Endometrial microvascular endothelial cells (primary cell): Measurements from ENCODE around the gene COG8. TPM values are rescaled to one million over a fixed set of nuclear protein-coding genes. Genes with fewer than 3 reads are reported as not detected.

Source experiments
- in situ Hi-C: cut with HindIII; loops from 2 replicates; pipeline ENCODE4 v1.10.0; 2017; ENCODE audit warnings: low sequenced_read_pairs, low pct_unique_long_range_greater_than_20kb; ENCODE audit errors: inconsistent ontology term
- total RNA-seq: library from RNA; depleted of rRNA; stranded (reverse); fragments of >200 nt; gene quantifications from one replicate; pipeline ENCODE4 v1.2.3, GENCODE V29; 2015; ENCODE audit errors: inconsistent ontology term

Gene COG8
- total RNA-seq, 1 donor from 2014 or later, result 22.6 TPM

DNA sequence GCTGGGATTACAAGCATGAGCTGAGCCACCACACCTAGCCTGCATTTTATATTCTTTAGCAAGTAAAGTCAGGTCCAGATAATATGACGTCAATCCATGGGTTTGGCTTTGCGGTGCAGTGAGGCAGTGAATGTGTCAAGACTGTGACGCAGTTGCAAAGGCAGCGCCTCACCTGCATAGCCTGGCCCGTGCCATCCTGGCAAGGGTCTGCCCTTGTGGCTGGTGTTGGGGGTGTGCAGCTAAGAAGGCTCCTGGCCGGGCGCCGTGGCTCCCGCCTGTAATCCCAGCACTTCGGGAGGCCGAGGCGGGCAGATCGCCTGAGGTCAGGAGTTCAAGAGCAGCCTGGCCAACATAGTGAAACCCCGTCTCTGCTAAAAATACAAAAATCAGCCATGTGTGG lies 15.9 kb downstream of the COG8 start:
- in situ Hi-C loops, result no loop called here

DNA sequence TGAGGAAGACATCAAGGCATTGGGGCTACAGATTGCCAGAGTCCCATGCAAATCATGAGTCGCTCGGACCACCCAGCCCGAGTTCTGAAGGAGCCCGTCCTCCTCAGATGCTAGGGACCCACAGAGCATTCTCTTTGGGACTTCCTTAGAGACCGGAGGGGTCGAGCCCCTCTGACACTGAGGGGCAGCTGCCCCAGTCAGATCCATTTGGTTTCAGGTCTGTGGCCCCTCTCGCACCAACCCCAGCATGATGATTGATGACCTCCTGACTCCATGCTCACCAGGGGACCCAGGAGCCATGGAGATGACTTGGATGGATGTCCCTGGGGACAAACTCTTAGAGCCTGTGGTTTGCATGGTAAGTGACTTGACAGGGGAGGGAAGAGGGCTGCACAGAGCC lies 17.0 kb downstream of the COG8 start:
- in situ Hi-C loops, result no loop called here

DNA sequence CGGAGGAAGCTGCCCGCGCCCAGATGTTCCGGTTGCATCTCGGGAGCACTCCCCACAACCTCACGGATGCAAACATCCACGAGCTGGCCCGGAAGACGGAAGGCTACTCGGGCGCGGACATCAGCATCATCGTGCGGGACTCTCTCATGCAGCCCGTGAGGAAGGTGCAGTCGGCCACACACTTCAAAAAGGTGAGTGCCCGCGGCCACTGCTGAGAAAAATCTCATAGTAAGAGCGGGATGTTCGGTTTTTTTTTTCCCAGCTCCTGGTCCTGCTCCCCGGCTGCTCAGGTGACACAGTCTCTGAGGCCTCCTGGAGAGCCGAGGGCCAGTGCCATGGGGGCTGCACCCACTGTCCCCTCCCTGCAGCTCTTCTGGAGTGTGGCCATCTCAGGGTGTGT lies 18.3 kb downstream of the COG8 start:
- in situ Hi-C loops, result no loop called here

DNA sequence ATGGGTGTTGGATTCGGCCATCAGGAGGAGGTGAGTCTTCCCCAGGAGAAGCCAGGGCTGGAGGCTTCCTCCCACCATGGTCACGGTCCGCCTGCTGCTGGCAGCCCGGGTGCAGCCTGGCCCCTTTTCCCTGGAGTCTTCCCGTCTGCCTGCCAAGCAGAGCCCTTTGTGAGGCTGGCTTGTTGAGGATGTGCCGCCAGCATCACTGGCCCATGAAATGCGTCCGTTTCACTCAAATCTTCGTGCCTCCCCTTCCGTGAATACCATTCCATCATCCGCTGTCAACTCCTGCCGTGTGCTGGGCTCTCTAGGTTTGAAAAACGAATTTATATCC lies 18.7 kb downstream of the COG8 start:
- in situ Hi-C loops, result no loop called here

- in situ Hi-C loops, result no loop called here
Observed at GRCh38 chr16:69319826-69320739, 19.3 kb downstream of the COG8 start.

DNA sequence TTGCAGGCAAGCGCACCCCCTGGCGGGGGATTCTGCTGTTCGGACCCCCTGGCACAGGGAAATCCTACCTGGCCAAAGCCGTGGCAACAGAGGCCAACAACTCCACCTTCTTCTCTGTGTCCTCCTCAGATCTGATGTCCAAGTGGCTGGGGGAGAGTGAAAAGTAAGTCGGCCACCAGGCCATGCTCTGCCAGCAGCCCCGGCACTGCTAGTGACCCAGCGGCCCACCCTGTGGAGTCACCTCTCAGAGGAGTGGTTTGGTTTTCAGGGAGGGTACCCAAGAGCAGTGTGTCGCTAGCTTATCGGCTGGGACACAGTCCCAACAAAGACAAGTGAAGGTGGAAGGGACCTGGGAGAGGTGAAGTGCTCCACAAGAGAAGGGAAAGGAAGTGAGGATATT lies 20.0 kb downstream of the COG8 start:
- in situ Hi-C loops, result no loop called here

DNA sequence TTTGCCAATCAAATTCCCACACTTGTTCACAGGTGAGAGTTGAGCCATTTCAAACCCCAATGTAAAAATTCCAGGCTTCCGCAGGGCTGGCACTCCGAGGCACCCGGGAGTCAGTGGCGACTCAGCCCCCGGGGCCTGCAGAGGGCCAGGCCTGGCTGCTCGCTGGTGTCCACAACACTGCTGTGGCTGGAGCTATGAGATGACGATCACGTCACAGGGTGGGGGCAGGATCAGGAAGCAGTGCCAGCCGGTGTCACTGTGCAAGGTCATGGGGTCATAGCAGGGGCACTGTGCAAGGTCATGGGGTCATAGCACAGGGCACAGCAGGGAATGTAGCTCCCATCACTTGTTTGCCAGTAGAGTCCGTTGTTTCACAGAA lies 20.5 kb downstream of the COG8 start:
- in situ Hi-C loops, result no loop called here

GRCh38 chr16:69318177-69318910 lies 21.0 kb downstream of the COG8 start:
- in situ Hi-C loops, result no loop called here

GRCh38 chr16:69316595-69317034 lies 22.7 kb downstream of the COG8 start:
- in situ Hi-C loops, result no loop called here

DNA sequence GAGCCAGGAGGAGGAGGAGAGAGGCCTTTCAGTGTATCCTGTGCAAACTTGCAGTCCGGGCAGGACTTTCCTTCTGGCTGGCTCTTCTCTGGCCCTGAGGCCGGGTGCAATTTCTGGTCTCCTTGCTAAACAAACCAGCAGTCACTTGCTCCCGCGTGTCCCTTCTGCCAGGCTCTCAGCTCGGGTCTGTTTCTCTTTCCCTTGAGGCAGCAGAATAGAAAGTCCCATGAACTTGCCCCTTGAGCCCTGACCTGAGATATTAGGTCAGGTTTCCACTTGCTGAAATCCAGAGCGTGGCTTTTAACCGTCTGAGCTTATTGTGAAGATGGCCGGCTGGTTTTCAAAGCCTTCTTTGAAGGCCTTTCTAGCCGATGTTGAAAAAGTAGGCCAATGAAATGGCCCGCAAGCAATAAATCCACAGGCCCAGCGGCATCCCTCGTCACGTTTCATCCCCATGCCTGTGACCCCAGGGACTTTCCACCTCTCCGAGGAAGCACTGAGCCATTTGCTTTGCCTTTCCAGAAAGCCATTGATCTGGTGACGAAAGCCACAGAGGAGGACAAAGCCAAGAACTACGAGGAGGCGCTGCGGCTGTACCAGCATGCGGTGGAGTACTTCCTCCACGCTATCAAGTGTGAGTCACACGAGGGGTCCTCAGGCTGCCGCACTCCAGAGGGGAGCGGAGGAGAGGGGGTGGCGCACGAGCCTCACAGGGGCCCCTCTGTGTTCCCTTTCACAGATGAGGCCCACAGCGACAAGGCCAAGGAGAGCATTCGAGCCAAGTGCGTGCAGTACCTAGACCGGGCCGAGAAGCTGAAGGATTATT lies 23.7 kb downstream of the COG8 start:
- in situ Hi-C loops, result no loop called here

DNA sequence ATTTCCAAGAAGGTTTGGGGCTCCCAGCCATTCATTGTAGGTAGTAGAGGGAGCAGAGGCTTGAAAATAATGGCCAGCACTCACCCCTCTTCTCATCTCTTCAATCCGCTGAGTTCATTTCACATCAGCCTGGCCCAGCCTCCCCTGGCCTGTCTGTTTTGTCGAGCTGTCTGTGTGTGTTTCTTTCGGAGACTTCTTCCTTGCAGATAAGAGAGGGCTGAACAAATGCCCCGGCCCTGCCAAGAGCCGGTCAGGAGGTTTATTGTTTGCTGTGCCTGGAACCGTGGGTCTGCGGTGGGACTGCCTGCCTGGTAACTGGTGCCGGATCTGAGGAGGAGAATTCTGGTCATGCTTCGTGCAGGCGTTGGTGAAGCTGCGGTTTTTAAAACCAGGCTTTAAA lies 24.8 kb downstream of the COG8 start:
- in situ Hi-C loops, result no loop called here

DNA sequence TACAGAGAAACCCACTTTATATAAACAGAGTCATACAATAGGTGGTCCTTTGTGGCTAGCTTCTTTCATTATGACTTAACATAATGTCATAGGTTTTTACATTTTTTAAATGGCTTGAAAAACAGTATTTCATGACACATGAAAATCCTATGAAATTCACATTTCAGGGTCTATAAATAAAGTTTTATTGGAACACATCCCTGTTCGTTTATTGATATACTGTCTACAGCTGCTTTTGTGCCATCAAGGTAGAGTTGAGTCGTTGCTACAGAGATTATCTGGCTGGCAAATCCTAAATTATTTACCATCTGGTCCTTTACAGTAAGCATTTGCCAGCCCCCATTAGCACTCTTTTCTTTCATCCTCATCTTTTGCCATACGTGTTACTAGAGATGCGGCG lies 25.9 kb downstream of the COG8 start:
- in situ Hi-C loops, result no loop called here

DNA sequence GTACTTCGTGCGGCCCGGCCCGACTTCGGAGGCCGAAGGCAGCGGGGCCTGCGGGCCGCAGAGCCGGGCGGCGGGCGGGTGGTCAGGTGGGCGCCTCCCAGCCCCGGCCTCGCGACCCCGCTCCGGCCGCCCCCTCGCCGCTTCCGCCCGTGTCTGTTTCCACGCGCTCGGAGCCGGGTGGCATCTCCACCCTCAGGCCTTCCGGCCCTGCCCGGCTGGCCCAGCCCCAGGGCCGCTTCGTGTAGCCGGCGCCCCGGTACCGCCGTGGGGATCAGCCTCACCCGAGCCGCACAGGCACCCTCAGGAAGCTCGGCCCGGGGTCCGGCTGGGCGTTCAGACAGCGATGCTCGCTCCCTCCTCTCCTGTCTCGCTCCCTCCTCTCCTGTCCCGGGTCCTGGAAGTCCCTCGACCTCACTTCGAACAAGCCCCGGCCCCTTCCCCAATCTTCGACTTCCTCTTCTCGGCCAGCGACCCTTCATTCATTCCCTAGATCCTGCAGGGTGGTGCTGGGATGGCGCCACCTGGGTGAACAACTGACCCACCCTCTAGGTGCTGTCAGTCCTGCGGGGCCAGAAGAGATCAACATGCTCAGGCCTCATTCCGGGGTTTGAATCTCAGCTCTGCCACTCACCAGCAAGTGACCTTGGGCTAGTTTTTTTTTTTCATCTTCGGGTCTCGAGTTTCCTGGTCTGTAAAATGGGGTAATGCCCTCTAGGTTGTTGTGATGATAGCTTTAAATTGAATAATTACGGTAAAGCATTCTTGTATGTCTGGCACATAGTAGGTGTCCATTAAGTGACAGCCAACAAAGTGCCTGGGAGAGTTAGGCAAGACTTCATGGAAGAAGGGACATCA lies 27.6 kb downstream of the COG8 start:
- in situ Hi-C loops, result no loop called here

GRCh38 chr16:69310653-69311532 lies 28.5 kb downstream of the COG8 start, which contains the start of gene VPS4A:
TSS of gene VPS4A (plus strand) at chr16:69311350. CDS start at chr16:69311512, 162 bp downstream.
- in situ Hi-C loops, result no loop called here

DNA sequence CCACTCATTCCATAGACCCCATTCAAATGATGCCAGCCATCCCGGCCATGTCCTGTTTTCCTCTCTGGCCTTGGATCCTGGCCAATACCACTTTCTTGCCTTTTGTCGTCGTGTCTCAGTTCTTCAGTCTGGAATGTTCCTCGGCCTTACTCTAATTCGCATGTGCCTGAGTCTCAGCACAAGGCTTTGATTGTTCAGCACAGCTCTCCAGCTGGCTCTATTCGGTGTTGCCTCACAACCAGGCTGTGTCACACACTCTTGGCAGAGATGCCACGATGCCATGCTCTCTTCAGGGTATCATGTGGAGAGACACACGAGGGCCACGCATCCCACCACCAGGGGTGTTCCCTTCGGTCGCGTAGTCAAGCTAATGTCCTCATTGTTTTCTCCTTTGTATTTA lies 30.0 kb downstream of the COG8 start:
- in situ Hi-C loops, result no loop called here

GRCh38 chr16:69307856-69308255 lies 31.5 kb downstream of the COG8 start:
- in situ Hi-C loops, result no loop called here

DNA sequence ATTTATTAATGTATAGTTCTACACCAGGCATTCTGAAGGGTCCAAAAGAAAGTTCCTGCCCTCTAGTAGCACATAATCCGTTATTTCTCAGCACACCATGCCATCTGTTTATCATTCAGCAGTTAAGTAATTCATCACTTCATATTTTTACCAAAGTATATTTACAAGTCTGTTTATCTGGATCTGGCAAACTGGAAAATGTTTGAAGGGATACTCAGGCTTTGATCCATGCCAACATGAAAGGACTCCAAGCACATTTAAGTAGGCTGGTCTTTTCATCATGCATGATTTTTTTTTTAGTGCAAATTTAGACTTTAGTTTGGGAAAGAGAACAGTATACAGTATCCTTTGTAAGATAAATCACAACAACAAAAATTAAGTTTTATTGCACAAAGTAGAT lies 32.3 kb downstream of the COG8 start:
- in situ Hi-C loops, result no loop called here

DNA sequence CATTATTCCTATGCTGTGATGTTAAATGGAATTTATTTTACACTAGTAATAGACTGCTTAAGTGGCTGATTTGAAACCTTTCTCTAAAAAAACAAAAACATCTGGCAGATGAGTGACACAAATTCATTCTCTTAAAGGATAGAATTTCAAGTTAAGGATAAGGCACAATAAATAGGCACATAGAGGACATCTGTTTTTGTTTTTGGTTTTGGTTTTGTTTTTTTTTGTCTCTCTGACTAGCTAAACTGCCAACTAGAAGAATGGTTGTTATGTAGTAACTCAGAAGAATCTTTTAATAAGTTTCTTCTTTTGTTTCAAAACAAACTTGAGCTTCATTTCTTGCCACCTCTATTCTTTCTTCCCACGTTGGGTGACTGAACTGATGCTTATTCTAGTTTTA lies 33.3 kb downstream of the COG8 start:
- in situ Hi-C loops, result no loop called here
